Measurements from ENCODE around the gene KATNAL1. TPM values are rescaled to one million over a fixed set of nuclear protein-coding genes. Genes with fewer than 3 reads are reported as not detected.

The KATNAL1 gene
- polyA plus RNA-seq, 1 donor (not counting 4 experiments of a cell fraction or from before 2014, with no cell fraction given) = 10.1 TPM

DNA sequence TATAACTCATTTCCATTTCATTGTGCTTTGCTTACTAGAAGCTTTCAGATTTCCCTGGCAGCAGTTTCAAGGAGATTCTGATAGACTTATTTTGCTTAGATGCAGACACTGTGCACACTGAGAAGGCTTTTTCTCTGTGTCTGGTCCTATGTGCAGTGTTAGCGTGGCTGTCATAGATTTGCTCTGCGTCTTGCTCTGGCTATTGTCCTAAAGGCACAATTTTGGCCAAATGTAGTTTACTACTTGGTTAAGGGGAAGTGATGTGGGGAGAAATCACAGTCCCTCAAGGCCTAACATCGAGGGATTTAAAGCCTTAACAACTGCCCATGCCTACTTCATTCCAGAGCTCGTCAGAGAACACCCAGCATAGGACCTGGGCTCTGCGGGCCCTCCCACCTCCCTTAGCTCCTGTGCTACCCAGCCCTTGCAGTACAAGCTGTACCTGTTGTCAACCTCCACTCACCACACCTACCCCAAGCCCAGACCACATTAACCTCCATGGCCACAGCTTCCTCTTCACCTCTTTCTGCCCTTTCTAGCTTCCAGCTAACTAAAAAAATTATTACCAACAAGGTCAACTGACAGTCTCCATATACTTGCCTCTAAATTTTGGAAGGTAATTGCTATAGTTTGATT is 38.9 kb upstream of the KATNAL1 start:
- H3K27ac ChIP-seq (ENCODE audit: control insufficient read depth, insufficient read depth, low read length) = no peak overlapping the region
- TF ChIP-seq CTCF (optimal IDR thresholded peaks at IDR 0.05 in 1 of 3, IDR thresholded peaks at IDR 0.05 in 1 of 3, conservative IDR thresholded peaks at IDR 0.05 in 1 of 3; ENCODE audit: extremely low read depth in 1 of 3, insufficient read depth in 2 of 3, low read length in 3 of 3) (no peak), EZH2 (IDR thresholded peaks at IDR 0.05; ENCODE audit: low read length) (no peak)

GRCh38 chr13:30345426-30346100 is 38.2 kb upstream of the KATNAL1 start:
- Histone ChIP-seq H3K9ac (ENCODE audit: control insufficient read depth, extremely low read depth, insufficient read depth, low read length) (no peak overlapping the region), H3K4me1 (ENCODE audit: control insufficient read depth, extremely low read depth, insufficient read depth, low read length) (peaks cover 20% of the 10 kb centered on the region), H3K36me3 (ENCODE audit: control insufficient read depth in 2 of 2, extremely low read depth in 1 of 2, insufficient read depth in 2 of 2, low read length in 2 of 2) (no peaks in the 10 kb centered on the region), H3K27me3 (ENCODE audit: control insufficient read depth, extremely low read depth, insufficient read depth, low read length) (no peaks in the 10 kb centered on the region), H3K9me1 (ENCODE audit: control insufficient read depth, extremely low read depth, insufficient read depth, low read length) (peaks cover 2% of the 10 kb centered on the region), H3K4me3 (ENCODE audit: control insufficient read depth in 2 of 3, extremely low read depth in 1 of 3, insufficient read depth in 2 of 3, low read depth in 1 of 3, low read length in 3 of 3) (no peak overlapping the region), H3K9me3 (ENCODE audit: control insufficient read depth, low read depth, low read length) (no peaks in the 10 kb centered on the region), H3K27ac (ENCODE audit: control insufficient read depth, insufficient read depth, low read length) (no peak overlapping the region), H3K79me2 (ENCODE audit: control insufficient read depth, insufficient read depth, low read length) (no peaks in the 10 kb centered on the region), H3K4me2 (ENCODE audit: control insufficient read depth, extremely low read depth, insufficient read depth, low read depth, low read length) (no peak overlapping the region), H4K20me1 (ENCODE audit: control insufficient read depth, extremely low read depth, insufficient read depth, low read length) (no peaks in the 10 kb centered on the region), H2AFZ (ENCODE audit: control insufficient read depth, low read length) (no peak overlapping the region)
- DNase-seq (ENCODE audit: low read depth, low spot score) = no peak
- no peak for TF ChIP-seq EZH2 (IDR thresholded peaks at IDR 0.05; ENCODE audit: low read length)
- TF ChIP-seq CTCF (optimal IDR thresholded peaks at IDR 0.05 in 1 of 3, IDR thresholded peaks at IDR 0.05 in 1 of 3, conservative IDR thresholded peaks at IDR 0.05 in 1 of 3; ENCODE audit: extremely low read depth in 1 of 3, insufficient read depth in 2 of 3, low read length in 3 of 3) = no peak
- FAIRE-seq = no peak
- dilution Hi-C loops (cut with MboI; ENCODE audit: extremely low pct_ligation_motif_present, low sequenced_read_pairs) = no loop called here

More for the DNA sequence above, 38.9 kb upstream of the KATNAL1 start:
- no peak overlapping the region for H3K4me3 ChIP-seq (ENCODE audit: control insufficient read depth in 2 of 3, extremely low read depth in 1 of 3, insufficient read depth in 2 of 3, low read depth in 1 of 3, low read length in 3 of 3)
- H3K9me3 ChIP-seq (ENCODE audit: control insufficient read depth, low read depth, low read length) = no peaks in the 10 kb centered on the region
- no peak overlapping the region for H3K9ac ChIP-seq (ENCODE audit: control insufficient read depth, extremely low read depth, insufficient read depth, low read length)
- no peaks in the 10 kb centered on the region for H4K20me1 ChIP-seq (ENCODE audit: control insufficient read depth, extremely low read depth, insufficient read depth, low read length)
- H3K4me2 ChIP-seq (ENCODE audit: control insufficient read depth, extremely low read depth, insufficient read depth, low read depth, low read length) = no peak overlapping the region
- H3K27me3 ChIP-seq (ENCODE audit: control insufficient read depth, extremely low read depth, insufficient read depth, low read length) = no peaks in the 10 kb centered on the region
- H3K79me2 ChIP-seq (ENCODE audit: control insufficient read depth, insufficient read depth, low read length) = no peaks in the 10 kb centered on the region
- dilution Hi-C loops (cut with MboI; ENCODE audit: extremely low pct_ligation_motif_present, low sequenced_read_pairs) = no loop called here
- peaks cover 2% of the 10 kb centered on the region for H3K9me1 ChIP-seq (ENCODE audit: control insufficient read depth, extremely low read depth, insufficient read depth, low read length)
- FAIRE-seq (no peak), DNase-seq (ENCODE audit: low read depth, low spot score) (no peak)
- peaks cover 14% of the 10 kb centered on the region for H3K4me1 ChIP-seq (ENCODE audit: control insufficient read depth, extremely low read depth, insufficient read depth, low read length)
- H2AFZ ChIP-seq (ENCODE audit: control insufficient read depth, low read length) = no peak overlapping the region
- H3K36me3 ChIP-seq (ENCODE audit: control insufficient read depth in 2 of 2, extremely low read depth in 1 of 2, insufficient read depth in 2 of 2, low read length in 2 of 2) = no peaks in the 10 kb centered on the region
